GM19023 (cell line): ENCODE measurements around the gene ZNF30.
"Not testable (repeated sequence)": the region's sequence is repeated elsewhere in the genome, so short reads cannot be mapped to it uniquely, and the experiment has no call there.

Experiments
- ATAC-seq: cut with Tn5 transposase; IDR thresholded peaks from one replicate; pipeline ENCODE4 v1.9.1; 2021; ENCODE audit warnings: mild to moderate bottlenecking, moderate library complexity; ENCODE audit not compliant: unreplicated experiment

The ZNF30 gene

GRCh38 chr19:34926685-34927375 is at the start of gene ZNF30:
ZNF30 (plus strand) TSS chr19:34926903; CDS start chr19:34929948, 3,045 bp downstream.
- peak; percentile 94 for ATAC-seq

- no peak for ATAC-seq
Observed at GRCh38 chr19:34879563-34879962, 47.1 kb upstream of the ZNF30 start.

- ATAC-seq: no peak
Observed at GRCh38 chr19:34880034-34880433, 46.7 kb upstream of the ZNF30 start.

GRCh38 chr19:34881982-34882381 is 44.7 kb upstream of the ZNF30 start:
- no peak for ATAC-seq

- ATAC-seq: no peak
Observed at GRCh38 chr19:34888091-34888490, 38.6 kb upstream of the ZNF30 start.

GRCh38 chr19:34900245-34900644 is 26.5 kb upstream of the ZNF30 start:
- ATAC-seq: no peak

GRCh38 chr19:34904664-34905527 is 21.8 kb upstream of the ZNF30 start:
- ATAC-seq: no peak

GRCh38 chr19:34910770-34911169 is 15.9 kb upstream of the ZNF30 start:
- no peak for ATAC-seq

GRCh38 chr19:34917144-34917543 is 9.6 kb upstream of the ZNF30 start:
- ATAC-seq: not testable (repeated sequence)

- ATAC-seq: no peak
Observed at GRCh38 chr19:34918190-34918589, 8.5 kb upstream of the ZNF30 start.

GRCh38 chr19:34920090-34920786 is 6.5 kb upstream of the ZNF30 start:
- ATAC-seq: not testable (repeated sequence)

- ATAC-seq: no peak
Observed at GRCh38 chr19:34925278-34925855, 1.3 kb upstream of the ZNF30 start.

GRCh38 chr19:34926361-34926684 is 380 bp upstream of the ZNF30 start:
- ATAC-seq: no peak

- no peak for ATAC-seq
Observed at GRCh38 chr19:34932494-34932893, 5.8 kb downstream of the ZNF30 start.

GRCh38 chr19:34936184-34936583 is 9.5 kb downstream of the ZNF30 start:
- ATAC-seq: no peak

GRCh38 chr19:34938886-34939285 is 12.2 kb downstream of the ZNF30 start:
- ATAC-seq: no peak

GRCh38 chr19:34943861-34944573 is 17.3 kb downstream of the ZNF30 start:
- ATAC-seq: no peak

GRCh38 chr19:34953092-34953491 is 26.4 kb downstream of the ZNF30 start:
- no peak for ATAC-seq

GRCh38 chr19:34957830-34958751 is 31.4 kb downstream of the ZNF30 start:
- ATAC-seq: no peak

- ATAC-seq: no peak
Observed at GRCh38 chr19:34959021-34959420, 32.3 kb downstream of the ZNF30 start.
